Keratinocyte (primary cell): Measurements from ENCODE around the gene ZNF653. TPM values are rescaled to one million over a fixed set of nuclear protein-coding genes. Genes with fewer than 3 reads are reported as not detected.

Experiments used
- DNase-seq: peaks from one replicate; pipeline ENCODE4 v3.0.0-alpha.2; 2011; ENCODE audit warnings: low read depth, missing footprints, low spot score
- FAIRE-seq: peaks from 2 replicates; lab custom pipeline; 2011; peaks lifted over from hg19 to GRCh38; lab: Jason Lieb, UNC
- H2AFZ ChIP-seq: 2 replicates; pipeline ENCODE4 v1.6.0; 2012; ENCODE audit warnings: low read length, control low read depth, inconsistent platforms; ENCODE audit not compliant: control insufficient read depth
- H3K27ac ChIP-seq: 2 replicates; pipeline ENCODE4 v1.5.1; 2011; ENCODE audit warnings: low read length; ENCODE audit not compliant: control insufficient read depth, insufficient read depth
- H3K27me3 ChIP-seq: 3 replicates; pipeline ENCODE4 v1.6.0; 2011; ENCODE audit warnings: low read length; ENCODE audit not compliant: control insufficient read depth, insufficient read depth; ENCODE audit errors: extremely low read depth
- H3K36me3 ChIP-seq, 2 experiments: 2 replicates in 1 of 2; 3 replicates in 1 of 2; pipeline ENCODE4 v1.5.1; 2011; ENCODE audit warnings: low read length in 2 of 2, mild to moderate bottlenecking in 1 of 2; ENCODE audit not compliant: control insufficient read depth in 2 of 2, insufficient read depth in 2 of 2; ENCODE audit errors: extremely low read depth in 1 of 2
- H3K4me1 ChIP-seq: 3 replicates; pipeline ENCODE4 v1.5.1; 2011; ENCODE audit warnings: low read length; ENCODE audit not compliant: control insufficient read depth, insufficient read depth; ENCODE audit errors: extremely low read depth
- H3K4me2 ChIP-seq: 3 replicates; pipeline ENCODE4 v1.6.0; 2011; ENCODE audit warnings: low read depth, low read length; ENCODE audit not compliant: control insufficient read depth, insufficient read depth; ENCODE audit errors: extremely low read depth
- H3K4me3 ChIP-seq, 3 experiments: fragments of 200-600 bp in 1 of 3; sonication (generic) in 1 of 3; 2 replicates in 2 of 3; 3 replicates in 1 of 3; pipeline ENCODE4 v1.5.1; 2011 to 2016; ENCODE audit warnings: low read length in 3 of 3, mild to moderate bottlenecking in 3 of 3, control low read depth in 2 of 3, inconsistent platforms in 1 of 3, low read depth in 1 of 3, mixed read lengths in 1 of 3, mixed run types in 1 of 3, moderate library complexity in 1 of 3; ENCODE audit not compliant: control insufficient read depth in 2 of 3, insufficient read depth in 2 of 3; ENCODE audit errors: extremely low read depth in 1 of 3
- H3K79me2 ChIP-seq: 2 replicates; pipeline ENCODE4 v1.6.0; 2012; ENCODE audit warnings: low read length; ENCODE audit not compliant: control insufficient read depth, insufficient read depth
- H3K9ac ChIP-seq: 3 replicates; pipeline ENCODE4 v1.6.0; 2011; ENCODE audit warnings: low read length; ENCODE audit not compliant: control insufficient read depth, insufficient read depth; ENCODE audit errors: extremely low read depth
- H3K9me1 ChIP-seq: 3 replicates; pipeline ENCODE4 v1.6.0; 2011; ENCODE audit warnings: low read length; ENCODE audit not compliant: control insufficient read depth, insufficient read depth; ENCODE audit errors: extremely low read depth
- H3K9me3 ChIP-seq: 2 replicates; pipeline ENCODE4 v1.5.1; 2012; ENCODE audit warnings: low read depth, low read length; ENCODE audit not compliant: control insufficient read depth
- H4K20me1 ChIP-seq: 3 replicates; pipeline ENCODE4 v1.6.0; 2011; ENCODE audit warnings: low read length; ENCODE audit not compliant: control insufficient read depth, insufficient read depth; ENCODE audit errors: extremely low read depth
- EZH2 ChIP-seq: IDR thresholded peaks from one replicate; pipeline ENCODE4 v1.6.1; 2012; ENCODE audit warnings: inconsistent platforms, mild to moderate bottlenecking, low read length, moderate library complexity
- dilution Hi-C: fragments of 300-500 bp; cut with MboI; formaldehyde crosslinking; loops from one replicate; pipeline ENCODE4 v1.7.0; 2020; ENCODE audit warnings: low sequenced_read_pairs; ENCODE audit not compliant: extremely low pct_ligation_motif_present
- polyA plus RNA-seq, 5 experiments: library from polyadenylated mRNA; depleted of rRNA in 3 of 5; stranded (reverse) in 3 of 5; stranded (forward) in 1 of 5; unstranded in 1 of 5; fragments of >200 nt; gene quantifications; 1 replicate in 1 of 5; 2 replicates in 3 of 5; 3 replicates in 1 of 5; pipeline versions ENCODE4 v1.2.1 to v1.2.3, GENCODE V29; 2011 to 2012; ENCODE audit warnings: missing spikeins in 2 of 5, low read depth in 1 of 5, low replicate concordance in 1 of 5
- TF ChIP-seq, protein P1 (sequence below), 3 experiments: IDR thresholded peaks in 1 of 3; conservative IDR thresholded peaks in 1 of 3; optimal IDR thresholded peaks in 1 of 3; 2 replicates in 2 of 3; 3 replicates in 1 of 3; pipeline versions ENCODE3 to v1.5.1; 2011; ENCODE audit warnings: low read length in 3 of 3, mild to moderate bottlenecking in 3 of 3, moderate library complexity in 2 of 3, control low read depth in 1 of 3, inconsistent platforms in 1 of 3; ENCODE audit not compliant: insufficient read depth in 2 of 3; ENCODE audit errors: extremely low read depth in 1 of 3

The ZNF653 gene
- polyA plus RNA-seq, 1 donor (not counting 4 experiments of a cell fraction or from before 2014, with no cell fraction given) = 3.8 TPM

DNA sequence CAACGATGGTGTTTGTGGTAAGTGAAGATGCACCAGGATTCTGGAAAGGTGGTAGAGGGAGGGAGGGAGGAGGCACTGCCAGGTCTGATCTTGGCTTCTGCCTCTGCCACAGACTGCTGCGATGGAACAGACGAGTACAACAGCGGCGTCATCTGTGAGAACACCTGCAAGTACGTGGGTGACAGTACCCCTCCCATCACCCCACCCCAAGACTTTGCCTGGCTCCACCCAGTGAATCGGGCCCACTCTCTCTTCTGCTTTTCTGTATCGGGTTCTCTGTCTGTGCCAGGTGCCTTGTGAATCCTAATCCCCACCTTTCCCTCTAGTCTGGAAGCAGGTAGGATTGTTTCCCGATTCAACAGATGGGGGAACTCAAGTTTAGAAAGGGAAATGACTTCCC is 67.7 kb downstream of the ZNF653 start:
- Histone ChIP-seq H3K27me3 (no peaks in the 10 kb centered on the region), H3K9me1 (peaks cover 2% of the 10 kb centered on the region), H3K36me3 (peaks cover 22 to 28% of the 10 kb centered on the region in 2 experiments), H3K9me3 (no peaks in the 10 kb centered on the region), H3K27ac (no peak overlapping the region), H2AFZ (no peak overlapping the region), H4K20me1 (no peaks in the 10 kb centered on the region), H3K4me1 (peaks cover 10% of the 10 kb centered on the region), H3K4me3 (no peak overlapping the region), H3K79me2 (peaks cover 25% of the 10 kb centered on the region), H3K4me2 (no peak overlapping the region), H3K9ac (no peak overlapping the region)
- FAIRE-seq (no peak), DNase-seq (no peak)
- dilution Hi-C loops = no loop called here
- TF ChIP-seq, protein P1, sequence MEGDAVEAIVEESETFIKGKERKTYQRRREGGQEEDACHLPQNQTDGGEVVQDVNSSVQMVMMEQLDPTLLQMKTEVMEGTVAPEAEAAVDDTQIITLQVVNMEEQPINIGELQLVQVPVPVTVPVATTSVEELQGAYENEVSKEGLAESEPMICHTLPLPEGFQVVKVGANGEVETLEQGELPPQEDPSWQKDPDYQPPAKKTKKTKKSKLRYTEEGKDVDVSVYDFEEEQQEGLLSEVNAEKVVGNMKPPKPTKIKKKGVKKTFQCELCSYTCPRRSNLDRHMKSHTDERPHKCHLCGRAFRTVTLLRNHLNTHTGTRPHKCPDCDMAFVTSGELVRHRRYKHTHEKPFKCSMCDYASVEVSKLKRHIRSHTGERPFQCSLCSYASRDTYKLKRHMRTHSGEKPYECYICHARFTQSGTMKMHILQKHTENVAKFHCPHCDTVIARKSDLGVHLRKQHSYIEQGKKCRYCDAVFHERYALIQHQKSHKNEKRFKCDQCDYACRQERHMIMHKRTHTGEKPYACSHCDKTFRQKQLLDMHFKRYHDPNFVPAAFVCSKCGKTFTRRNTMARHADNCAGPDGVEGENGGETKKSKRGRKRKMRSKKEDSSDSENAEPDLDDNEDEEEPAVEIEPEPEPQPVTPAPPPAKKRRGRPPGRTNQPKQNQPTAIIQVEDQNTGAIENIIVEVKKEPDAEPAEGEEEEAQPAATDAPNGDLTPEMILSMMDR (optimal IDR thresholded peaks at IDR 0.05 in 1 of 3, IDR thresholded peaks at IDR 0.05 in 1 of 3, conservative IDR thresholded peaks at IDR 0.05 in 1 of 3; ENCODE audit: extremely low read depth in 1 of 3, insufficient read depth in 2 of 3, low read length in 3 of 3) = no peak
- no peak for TF ChIP-seq EZH2

DNA sequence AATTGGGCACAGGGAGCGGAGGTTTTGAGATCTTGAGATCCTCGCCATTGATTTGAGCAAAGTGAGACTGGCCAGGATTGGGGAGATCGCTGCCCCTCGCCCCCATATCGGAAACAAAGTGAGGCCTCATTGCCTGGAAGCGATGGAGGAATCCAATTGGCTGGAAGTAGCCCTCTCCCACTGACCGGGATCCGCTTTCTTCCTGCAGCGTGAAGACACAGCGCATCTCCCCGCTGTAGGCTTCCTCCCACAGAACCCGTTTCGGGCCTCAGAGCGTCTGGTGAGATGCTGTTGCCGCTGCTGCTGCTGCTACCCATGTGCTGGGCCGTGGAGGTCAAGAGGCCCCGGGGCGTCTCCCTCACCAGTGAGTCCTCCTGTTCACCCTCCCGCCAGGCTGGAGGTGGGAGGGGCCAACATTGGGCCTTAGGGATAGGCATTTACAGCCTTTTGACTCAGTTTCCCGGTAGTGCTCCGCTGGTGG is 69.8 kb downstream of the ZNF653 start:
- TF ChIP-seq, protein P1 (optimal IDR thresholded peaks at IDR 0.05 in 1 of 3, IDR thresholded peaks at IDR 0.05 in 1 of 3, conservative IDR thresholded peaks at IDR 0.05 in 1 of 3; ENCODE audit: extremely low read depth in 1 of 3, insufficient read depth in 2 of 3, low read length in 3 of 3) = no peak
- TF ChIP-seq EZH2 = no peak
- dilution Hi-C loops = no loop called here

More for the DNA sequence above, 69.8 kb downstream of the ZNF653 start:
- Histone ChIP-seq H4K20me1 (no peaks in the 10 kb centered on the region), H2AFZ (peak overlapping the region; percentile 61), H3K9me1 (peaks cover 2% of the 10 kb centered on the region), H3K79me2 (peaks cover 23% of the 10 kb centered on the region), H3K4me1 (peaks cover 10% of the 10 kb centered on the region), H3K4me3 (peak overlapping the region; percentile 69 to 81 (median 74)), H3K27me3 (no peaks in the 10 kb centered on the region), H3K9ac (peak overlapping the region; percentile 79), H3K36me3 (peaks cover 16 to 20% of the 10 kb centered on the region in 2 experiments), H3K4me2 (peak overlapping the region; percentile 97), H3K27ac (peak overlapping the region; percentile 63), H3K9me3 (no peaks in the 10 kb centered on the region)
- FAIRE-seq (no peak), DNase-seq (no peak)
